Sigmoid colon (tissue), 4 donors: ENCODE measurements around the gene NDST3.

ENCODE experiments used
- EP300 ChIP-seq, 4 donors: sonication (generic); formaldehyde crosslinking; IDR thresholded peaks; one replicate each; pipeline ENCODE4 v1.6.1; 2017; ENCODE audit warnings: antibody characterized with exemption in 4 of 4
- POLR2A ChIP-seq, 2 donors: fragments of 450-650 bp; IDR thresholded peaks; one replicate each; pipeline ENCODE4 v1.6.1; 2016; ENCODE audit warnings: antibody characterized with exemption in 2 of 2, mild to moderate bottlenecking in 2 of 2, moderate library complexity in 2 of 2
- POLR2AphosphoS5 ChIP-seq, 4 donors: sonication (generic); formaldehyde crosslinking; IDR thresholded peaks; one replicate each; pipeline ENCODE4 v1.6.1; 2017; ENCODE audit warnings: antibody characterized with exemption in 4 of 4
- TF ChIP-seq, protein P1 (sequence below), 4 experiments: fragments of 450-650 bp in 3 of 4; fragments of 200-600 bp in 1 of 4; IDR thresholded peaks; one replicate each; pipeline ENCODE4 v1.5.1; 2016 to 2019; ENCODE audit warnings: antibody characterized with exemption in 4 of 4, mild to moderate bottlenecking in 3 of 4, moderate library complexity in 2 of 4

- TF ChIP-seq, protein P1, sequence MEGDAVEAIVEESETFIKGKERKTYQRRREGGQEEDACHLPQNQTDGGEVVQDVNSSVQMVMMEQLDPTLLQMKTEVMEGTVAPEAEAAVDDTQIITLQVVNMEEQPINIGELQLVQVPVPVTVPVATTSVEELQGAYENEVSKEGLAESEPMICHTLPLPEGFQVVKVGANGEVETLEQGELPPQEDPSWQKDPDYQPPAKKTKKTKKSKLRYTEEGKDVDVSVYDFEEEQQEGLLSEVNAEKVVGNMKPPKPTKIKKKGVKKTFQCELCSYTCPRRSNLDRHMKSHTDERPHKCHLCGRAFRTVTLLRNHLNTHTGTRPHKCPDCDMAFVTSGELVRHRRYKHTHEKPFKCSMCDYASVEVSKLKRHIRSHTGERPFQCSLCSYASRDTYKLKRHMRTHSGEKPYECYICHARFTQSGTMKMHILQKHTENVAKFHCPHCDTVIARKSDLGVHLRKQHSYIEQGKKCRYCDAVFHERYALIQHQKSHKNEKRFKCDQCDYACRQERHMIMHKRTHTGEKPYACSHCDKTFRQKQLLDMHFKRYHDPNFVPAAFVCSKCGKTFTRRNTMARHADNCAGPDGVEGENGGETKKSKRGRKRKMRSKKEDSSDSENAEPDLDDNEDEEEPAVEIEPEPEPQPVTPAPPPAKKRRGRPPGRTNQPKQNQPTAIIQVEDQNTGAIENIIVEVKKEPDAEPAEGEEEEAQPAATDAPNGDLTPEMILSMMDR (IDR thresholded peaks at IDR 0.05) = no peak
- no peak for TF ChIP-seq EP300 (IDR thresholded peaks at IDR 0.05)
- no peak for TF ChIP-seq POLR2A (IDR thresholded peaks at IDR 0.05)
- no peak for TF ChIP-seq POLR2AphosphoS5 (IDR thresholded peaks at IDR 0.05)
Observed at GRCh38 chr4:118034053-118034785, at the start of gene NDST3.
